D721Med (cell line): Measurements from ENCODE around the gene TRRAP.

ENCODE experiments used
- DNase-seq: peaks from one replicate; pipeline ENCODE4 v3.0.0; 2011; ENCODE audit warnings: low spot score; ENCODE audit not compliant: insufficient read length
- FAIRE-seq: peaks from 2 replicates; lab custom pipeline; 2011; peaks lifted over from hg19 to GRCh38; lab: Jason Lieb, UNC
- CTCF ChIP-seq: IDR thresholded peaks from 2 replicates; pipeline ENCODE4 v1.5.1; 2012; ENCODE audit warnings: mild to moderate bottlenecking, control low read depth; ENCODE audit not compliant: insufficient read depth; ENCODE audit errors: missing control alignments

Gene TRRAP

GRCh38 chr7:99024066-99024465 is 145.7 kb downstream of the TRRAP start:
- no peak for TF ChIP-seq CTCF
- FAIRE-seq (no peak), DNase-seq (no peak)

- DNase-seq (no peak), FAIRE-seq (no peak)
- no peak for TF ChIP-seq CTCF
Measured at GRCh38 chr7:99027241-99027640, 148.9 kb downstream of the TRRAP start.

GRCh38 chr7:99027841-99028240 is 149.5 kb downstream of the TRRAP start:
- FAIRE-seq (no peak), DNase-seq (no peak)
- no peak for TF ChIP-seq CTCF

GRCh38 chr7:99028261-99028973 is 150.1 kb downstream of the TRRAP start:
- FAIRE-seq (no peak), DNase-seq (no peak)
- no peak for TF ChIP-seq CTCF

- DNase-seq (no peak), FAIRE-seq (no peak)
- no peak for TF ChIP-seq CTCF
Measured at GRCh38 chr7:99029466-99030435, 151.4 kb downstream of the TRRAP start.

- TF ChIP-seq CTCF, result no peak
- DNase-seq (no peak), FAIRE-seq (no peak)
Measured at GRCh38 chr7:99030457-99030856, 152.1 kb downstream of the TRRAP start.

GRCh38 chr7:99030951-99031350 is 152.6 kb downstream of the TRRAP start:
- no peak for FAIRE-seq
- TF ChIP-seq CTCF, result no peak
- DNase-seq, result no peak
